Thymus (tissue), 11 donors: ENCODE measurements around the gene BRWD1. TPM values are rescaled to one million over a fixed set of nuclear protein-coding genes. Genes with fewer than 3 reads are reported as not detected.
A peak's percentile ranks its signal among the peaks of the same experiment; 100 is the strongest.

ENCODE experiments used
- DNase-seq, 9 donors: peaks; one replicate each; pipeline ENCODE4 v3.0.0-alpha.2; 2013; ENCODE audit warnings: low spot score in 9 of 9, low read depth in 6 of 9, missing footprints in 1 of 9
- H3K27ac ChIP-seq, 2 donors: one replicate each; pipeline ENCODE4 v1.5.1; 2013; ENCODE audit warnings: control low read depth in 1 of 2, low read depth in 1 of 2, low read length in 1 of 2, mild to moderate bottlenecking in 1 of 2, moderate library complexity in 1 of 2
- H3K27me3 ChIP-seq, 2 donors: one replicate each; pipeline ENCODE4 v1.5.1; 2013; ENCODE audit warnings: low read length in 1 of 2; ENCODE audit not compliant: control insufficient read depth in 2 of 2, insufficient read depth in 1 of 2
- H3K36me3 ChIP-seq, 2 donors: one replicate each; pipeline ENCODE4 v1.5.1; 2013; ENCODE audit warnings: low read length in 1 of 2, mild to moderate bottlenecking in 1 of 2, moderate library complexity in 1 of 2; ENCODE audit not compliant: control insufficient read depth in 2 of 2, insufficient read depth in 2 of 2
- H3K4me1 ChIP-seq, 2 donors: one replicate each; pipeline ENCODE4 v1.5.1; 2013; ENCODE audit warnings: low read length in 2 of 2; ENCODE audit not compliant: control insufficient read depth in 2 of 2, insufficient read depth in 2 of 2
- H3K4me3 ChIP-seq, 2 donors: one replicate each; pipeline ENCODE4 v1.5.1; 2013; ENCODE audit warnings: low read length in 2 of 2, control low read depth in 1 of 2, mild to moderate bottlenecking in 1 of 2
- H3K9me3 ChIP-seq, 2 donors: one replicate each; pipeline ENCODE4 v1.5.1; 2013; ENCODE audit warnings: low read length in 1 of 2, mild to moderate bottlenecking in 1 of 2; ENCODE audit not compliant: control insufficient read depth in 2 of 2, insufficient read depth in 1 of 2
- WGBS: extraction: QIAGEN DNeasy Blood & Tissue Kit; methylation state at CpG from one replicate; pipeline ENCODE4 v1.1.7; 2013; 5-methylcytosine and 5-hydroxymethylcytosine counted together
- polyA plus RNA-seq: library from polyadenylated mRNA; stranded (reverse); fragments of 200-250 nt; gene quantifications from one replicate; pipeline ENCODE4 v1.2.3, GENCODE V29; 2013
- total RNA-seq: library from RNA; stranded (reverse); fragments of 120-200 nt; gene quantifications from one replicate; pipeline ENCODE4 v1.2.4, GENCODE V29; 2013
- donor health status: healthy.

BRWD1 gene
- total and polyA plus RNA-seq, 2 donors = 25.1 to 35.1 TPM

DNA sequence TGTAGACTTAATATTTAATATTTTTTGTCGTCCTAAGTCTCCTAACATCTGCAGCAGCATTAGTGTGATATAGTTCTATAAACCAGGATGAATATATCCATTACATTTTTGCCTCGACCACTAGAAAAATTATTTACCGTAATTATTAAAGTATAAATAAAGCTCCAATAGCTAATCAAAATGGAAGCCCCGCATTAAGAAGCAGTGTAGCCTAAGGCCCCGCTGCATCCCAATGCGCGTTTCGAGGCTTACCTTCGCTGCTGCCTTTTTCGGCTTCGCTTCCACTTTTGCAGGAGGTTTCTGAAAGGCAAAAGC is 34.6 kb upstream of the BRWD1 start:
- under 1% methylated on average over 11 of the region's 11 CpGs for WGBS
- H3K27me3 ChIP-seq = no peaks in the 10 kb centered on the region
- H3K9me3 ChIP-seq = no peaks in the 10 kb centered on the region
- no peak for DNase-seq
- peaks cover 7 to 32% of the 10 kb centered on the region in 2 donors for H3K36me3 ChIP-seq
- H3K4me3 ChIP-seq = peak overlapping the region; percentile 93 to 94
- peaks cover 10 to 15% of the 10 kb centered on the region in 2 donors for H3K4me1 ChIP-seq
- H3K27ac ChIP-seq = peak overlapping the region; percentile 95 to 96

DNA sequence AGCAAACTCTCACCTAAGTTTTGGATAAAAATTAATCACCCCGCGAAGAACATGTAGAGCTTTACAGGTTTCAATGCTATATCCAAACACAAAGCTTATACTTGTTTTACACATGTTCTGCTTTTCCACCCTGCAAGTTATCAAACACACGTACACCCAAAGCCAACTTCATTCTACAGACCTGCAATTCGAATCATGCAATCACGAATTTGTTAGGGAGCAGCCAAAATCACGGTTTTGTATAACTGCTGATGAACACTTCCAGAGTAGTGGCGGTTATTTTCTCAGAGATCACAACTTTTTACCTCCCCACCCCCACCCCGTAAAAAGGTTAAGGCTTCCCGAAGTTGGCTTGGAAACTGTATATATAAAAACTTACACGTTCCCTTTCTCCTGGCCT is 34.1 kb upstream of the BRWD1 start:
- WGBS = 12% methylated on average over 10 of the region's 10 CpGs
- H3K27me3 ChIP-seq = no peaks in the 10 kb centered on the region
- DNase-seq = peak in 4 of 9 donors; percentile 2 to 39 (median 20)

GRCh38 chr21:39346671-39347331 is 33.4 kb upstream of the BRWD1 start:
- DNase-seq = no peak
- Histone ChIP-seq H3K4me1 (peaks cover 10 to 15% of the 10 kb centered on the region in 2 donors), H3K36me3 (peaks cover 10 to 35% of the 10 kb centered on the region in 2 donors), H3K4me3 (peak overlapping the region in 1 of 2 donors; percentile 93), H3K9me3 (no peaks in the 10 kb centered on the region), H3K27ac (no peak overlapping the region), H3K27me3 (no peaks in the 10 kb centered on the region)
- 87% methylated on average over 7 of the region's 7 CpGs for WGBS

More for the DNA sequence above, 34.1 kb upstream of the BRWD1 start:
- H3K27ac ChIP-seq = peak overlapping the region; percentile 33 to 95
- H3K4me1 ChIP-seq = peaks cover 10 to 15% of the 10 kb centered on the region in 2 donors
- H3K36me3 ChIP-seq = peaks cover 7 to 32% of the 10 kb centered on the region in 2 donors
- H3K4me3 ChIP-seq = peak overlapping the region; percentile 93 to 94
- no peaks in the 10 kb centered on the region for H3K9me3 ChIP-seq

DNA sequence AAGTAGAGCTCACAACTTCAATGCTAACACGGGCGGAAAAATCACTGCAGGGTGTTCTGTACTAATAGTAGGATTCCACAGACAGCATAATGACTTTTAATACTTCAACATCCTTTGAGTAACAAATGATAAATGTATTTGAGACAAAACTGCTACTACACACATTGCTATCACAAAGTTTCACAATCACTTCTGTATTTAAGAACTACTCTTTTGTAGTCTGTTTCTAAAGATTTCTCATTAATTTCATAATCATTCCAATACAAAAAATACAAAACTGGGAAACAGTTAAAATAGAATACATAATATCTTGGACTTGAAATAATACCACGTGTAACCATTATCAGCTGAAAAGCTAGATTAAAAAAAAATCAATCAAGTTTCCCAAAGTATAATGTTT is 32.8 kb upstream of the BRWD1 start:
- Histone ChIP-seq H3K27me3 (no peaks in the 10 kb centered on the region), H3K36me3 (peaks cover 15 to 41% of the 10 kb centered on the region in 2 donors), H3K4me1 (peaks cover 10 to 15% of the 10 kb centered on the region in 2 donors), H3K27ac (no peak overlapping the region), H3K9me3 (no peaks in the 10 kb centered on the region), H3K4me3 (no peak overlapping the region)
- DNase-seq = no peak
- WGBS = 62% methylated on average over 3 of the region's 3 CpGs

DNA sequence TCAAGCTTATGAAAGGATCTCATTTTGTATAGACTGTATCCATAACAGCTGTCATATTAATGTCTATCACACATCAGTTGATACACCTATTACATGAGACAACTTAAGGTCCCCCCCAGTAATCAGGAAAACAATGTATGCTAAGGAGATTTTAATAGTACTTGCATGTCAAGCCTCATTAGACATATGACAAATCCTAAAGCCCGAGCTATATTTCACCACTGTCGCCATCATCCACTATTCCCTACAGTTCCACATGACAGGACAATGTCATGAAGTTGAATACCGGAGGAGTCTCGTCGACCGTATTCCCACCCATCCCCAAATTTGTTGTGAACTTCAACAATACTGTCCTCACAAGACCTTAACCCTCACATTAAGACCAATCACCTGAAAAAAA is 32.0 kb upstream of the BRWD1 start:
- 97% methylated on average over 6 of the region's 6 CpGs for WGBS
- Histone ChIP-seq H3K36me3 (peaks cover 20 to 47% of the 10 kb centered on the region in 2 donors), H3K4me1 (peaks cover 10 to 15% of the 10 kb centered on the region in 2 donors), H3K9me3 (no peaks in the 10 kb centered on the region), H3K27ac (no peak overlapping the region), H3K4me3 (no peak overlapping the region), H3K27me3 (no peaks in the 10 kb centered on the region)
- no peak for DNase-seq

GRCh38 chr21:39344848-39345247 is 31.4 kb upstream of the BRWD1 start:
- peaks cover 20 to 47% of the 10 kb centered on the region in 2 donors for H3K36me3 ChIP-seq
- H3K27me3 ChIP-seq = no peaks in the 10 kb centered on the region
- WGBS = 98% methylated on average over 5 of the region's 5 CpGs

GRCh38 chr21:39341249-39341923 is 28.0 kb upstream of the BRWD1 start:
- H3K36me3 ChIP-seq = peaks cover 20 to 36% of the 10 kb centered on the region in 2 donors
- no peaks in the 10 kb centered on the region for H3K27me3 ChIP-seq
- H3K4me3 ChIP-seq = no peak overlapping the region
- 98% methylated on average over 6 of the region's 6 CpGs for WGBS
- H3K9me3 ChIP-seq = no peaks in the 10 kb centered on the region
- H3K4me1 ChIP-seq = peaks cover 2 to 4% of the 10 kb centered on the region in 2 donors
- H3K27ac ChIP-seq = no peak overlapping the region
- DNase-seq = no peak

More at GRCh38 chr21:39344848-39345247, 31.4 kb upstream of the BRWD1 start:
- Histone ChIP-seq H3K27ac (no peak overlapping the region), H3K4me1 (peaks cover 8 to 9% of the 10 kb centered on the region in 2 donors), H3K4me3 (no peak overlapping the region), H3K9me3 (no peaks in the 10 kb centered on the region)
- DNase-seq = no peak

DNA sequence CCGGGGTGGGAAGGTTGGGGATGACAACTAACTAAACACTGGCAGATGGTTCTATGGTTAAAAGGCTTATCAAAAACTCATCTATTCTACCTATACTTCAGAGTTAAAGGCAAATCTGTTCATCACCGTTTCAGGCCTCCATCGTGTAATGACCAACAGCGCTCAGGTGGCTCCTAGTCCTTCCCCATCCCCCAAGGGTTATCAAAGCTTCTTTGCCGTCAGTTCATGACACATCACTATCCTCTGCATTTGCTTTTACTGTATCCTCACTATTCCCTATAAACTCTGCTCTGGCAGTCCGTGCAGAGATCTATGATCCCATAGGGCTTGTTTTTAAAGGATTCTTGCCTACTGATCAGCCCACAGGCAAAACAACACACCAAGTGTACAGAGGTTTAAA is 27.3 kb upstream of the BRWD1 start:
- H3K27me3 ChIP-seq = no peaks in the 10 kb centered on the region
- H3K9me3 ChIP-seq = no peaks in the 10 kb centered on the region
- peaks cover 20 to 35% of the 10 kb centered on the region in 2 donors for H3K36me3 ChIP-seq
- H3K27ac ChIP-seq = no peak overlapping the region
- no peak for DNase-seq
- WGBS = 96% methylated on average over 6 of the region's 6 CpGs
- H3K4me1 ChIP-seq = peaks cover 2 to 3% of the 10 kb centered on the region in 2 donors
- no peak overlapping the region for H3K4me3 ChIP-seq

DNA sequence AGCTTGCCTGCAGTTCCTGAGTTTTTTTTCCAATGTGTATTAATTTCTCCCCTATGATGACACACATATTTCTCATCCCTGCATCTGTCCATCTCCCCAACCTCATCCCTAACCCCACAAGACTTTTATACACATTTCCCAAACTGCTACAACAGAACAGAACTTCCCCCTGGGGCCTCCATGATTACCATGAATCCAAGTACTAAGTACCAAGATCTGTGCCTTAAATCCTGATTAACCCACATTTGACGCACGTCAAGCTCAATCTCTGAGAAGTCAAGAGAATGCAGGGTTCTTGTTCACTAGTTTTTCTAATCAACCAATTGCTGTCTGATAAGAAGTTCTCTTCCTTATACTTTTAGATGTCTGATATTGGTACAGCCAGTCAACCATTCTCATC is 25.8 kb upstream of the BRWD1 start:
- no peak for DNase-seq
- no peaks in the 10 kb centered on the region for H3K27me3 ChIP-seq
- H3K27ac ChIP-seq = no peak overlapping the region
- peaks cover 20 to 25% of the 10 kb centered on the region in 2 donors for H3K36me3 ChIP-seq
- WGBS = 96% methylated on average over 2 of the region's 2 CpGs
- H3K9me3 ChIP-seq = no peaks in the 10 kb centered on the region
- H3K4me1 ChIP-seq = no peaks in the 10 kb centered on the region
- no peak overlapping the region for H3K4me3 ChIP-seq
